HL-60 (cell line): Measurements from ENCODE around the gene PTPN3.
"Not testable (repeated sequence)": the region's sequence is repeated elsewhere in the genome, so short reads cannot be mapped to it uniquely, and the experiment has no call there.

Experiments
- DNase-seq, 2 experiments: peaks; one replicate each; pipeline ENCODE4 v3.0.0-alpha.2; 2010 to 2020; ENCODE audit warnings: low read depth in 1 of 2, low spot score in 1 of 2
- H3K27ac ChIP-seq: fragments of 250-450 bp; sonication (Bioruptor Pico); replicated peaks from 2 replicates; pipeline ENCODE4 v1.5.1; 2020; ENCODE audit warnings: mild to moderate bottlenecking, moderate library complexity
- H3K27me3 ChIP-seq: fragments of 250-450 bp; sonication (Bioruptor Pico); 2 replicates; pipeline ENCODE4 v1.5.1; 2021; ENCODE audit warnings: mild to moderate bottlenecking, moderate library complexity; ENCODE audit not compliant: insufficient read depth, poor library complexity, severe bottlenecking
- H3K4me3 ChIP-seq: replicated peaks from 2 replicates; pipeline ENCODE4 v1.5.1; 2011; ENCODE audit warnings: mild to moderate bottlenecking, control low read depth, low read length; ENCODE audit not compliant: insufficient read depth
- CTCF ChIP-seq: IDR thresholded peaks from one replicate; pipeline ENCODE4 v1.5.1; 2011; ENCODE audit warnings: low read length, control low read depth, inconsistent platforms; ENCODE audit not compliant: insufficient read depth
- GABPA ChIP-seq: IDR thresholded peaks from 2 replicates; pipeline ENCODE4 v1.6.1; 2012; ENCODE audit warnings: low read depth
- POLR2AphosphoS5 ChIP-seq: IDR thresholded peaks from 2 replicates; pipeline ENCODE4 v1.6.1; 2012; ENCODE audit warnings: low read depth
- REST ChIP-seq: IDR thresholded peaks from 2 replicates; pipeline ENCODE4 v1.6.1; 2012; ENCODE audit warnings: low read depth; ENCODE audit not compliant: insufficient replicate concordance
- SPI1 ChIP-seq: IDR thresholded peaks from 2 replicates; pipeline ENCODE4 v1.6.1; 2012; ENCODE audit warnings: low read depth, mild to moderate bottlenecking, borderline replicate concordance

Gene PTPN3

DNA sequence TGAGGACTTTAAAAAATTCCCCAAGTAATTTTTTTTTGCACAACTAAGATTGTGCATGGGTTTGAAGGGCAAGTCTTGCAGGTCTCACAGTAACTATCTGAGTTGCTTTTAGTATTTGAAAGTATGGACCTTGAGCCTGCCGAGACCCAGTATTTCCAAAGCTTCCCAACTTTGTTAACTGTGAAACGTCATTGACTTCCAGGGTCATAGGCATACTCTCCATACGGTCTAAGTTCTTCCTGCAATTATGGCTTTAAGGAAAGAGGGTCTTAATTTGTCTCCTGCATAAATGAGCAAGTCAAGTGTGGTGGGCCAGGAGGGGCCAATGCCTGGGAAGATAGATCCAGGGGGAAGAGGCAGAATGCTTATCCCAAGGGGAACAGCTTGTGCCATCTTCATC, 153.2 kb downstream of the PTPN3 start:
- H3K4me3 ChIP-seq, result no peak overlapping the region
- no peak for DNase-seq
- no peaks in the 10 kb centered on the region for H3K27me3 ChIP-seq
- no peak overlapping the region for H3K27ac ChIP-seq
- TF ChIP-seq GABPA (no peak), CTCF (no peak), REST (no peak), SPI1 (no peak), POLR2AphosphoS5 (no peak)

GRCh38 chr9:109342878-109343277, 155.2 kb downstream of the PTPN3 start:
- Histone ChIP-seq H3K27me3 (no peaks in the 10 kb centered on the region), H3K27ac (no peak overlapping the region), H3K4me3 (no peak overlapping the region)
- no peak for TF ChIP-seq REST
- TF ChIP-seq SPI1, result no peak
- TF ChIP-seq POLR2AphosphoS5, result no peak
- TF ChIP-seq CTCF, result no peak
- TF ChIP-seq GABPA, result no peak
- no peak for DNase-seq

DNA sequence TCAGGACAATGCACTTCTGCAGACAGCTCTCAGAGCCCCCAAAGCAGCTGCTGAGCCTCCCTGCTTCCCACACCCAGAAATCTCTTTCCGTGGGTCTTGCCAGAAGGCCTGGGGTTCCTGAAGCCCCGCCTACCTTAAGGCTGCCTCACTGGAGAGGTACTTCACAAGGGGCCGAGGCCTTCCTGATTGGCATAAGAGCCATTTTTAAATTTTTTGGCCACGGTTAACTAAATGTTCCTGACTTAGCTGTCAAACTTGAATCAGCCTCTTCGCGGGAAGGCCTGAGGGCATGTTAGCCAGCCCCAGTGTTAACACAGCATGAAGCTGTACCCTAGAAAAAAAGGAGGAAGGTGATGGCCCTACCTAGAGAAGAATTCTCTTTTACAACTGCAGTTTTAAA, 156.5 kb downstream of the PTPN3 start:
- TF ChIP-seq REST (no peak), GABPA (no peak), POLR2AphosphoS5 (no peak), CTCF (no peak), SPI1 (no peak)
- no peak for DNase-seq
- no peak overlapping the region for H3K4me3 ChIP-seq
- no peak overlapping the region for H3K27ac ChIP-seq
- no peaks in the 10 kb centered on the region for H3K27me3 ChIP-seq

DNA sequence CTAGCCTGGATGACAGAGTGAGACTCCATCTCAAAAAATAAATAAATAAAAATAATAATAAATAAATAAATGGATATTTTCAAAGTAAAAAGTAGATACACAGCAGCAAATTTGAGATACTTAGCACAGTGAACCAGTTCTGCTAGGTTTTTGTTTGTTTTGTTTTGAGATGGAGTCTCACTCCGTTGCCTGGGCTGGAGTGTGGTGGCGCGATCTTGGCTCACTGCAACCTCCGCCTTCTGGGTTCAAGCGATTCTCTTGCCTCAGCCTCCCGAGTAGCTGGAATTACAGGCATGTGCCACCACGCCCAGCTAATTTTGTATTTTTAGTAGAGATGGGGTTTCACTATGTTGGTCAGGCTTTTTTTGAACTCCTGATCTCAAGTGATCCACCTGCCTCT, 157.1 kb downstream of the PTPN3 start:
- H3K27ac ChIP-seq, DNase-seq, H3K4me3 ChIP-seq, H3K27me3 ChIP-seq: not testable (repeated sequence)
